ENCODE data around the gene B4GALT3.

Gene B4GALT3

GRCh38 chr1:161157867-161158266 lies 19.4 kb downstream of the B4GALT3 start:
- no peak for DNase-seq (ENCODE audit: low spot score)
- H3K9me3 Mint-ChIP-seq: no peaks in the 10 kb centered on the region
- H3K4me3 Mint-ChIP-seq: peak overlapping the region; percentile 25
- no peaks in the 10 kb centered on the region for H3K27me3 Mint-ChIP-seq (ENCODE audit: low read depth)
- peaks cover 42% of the 10 kb centered on the region for H3K36me3 Mint-ChIP-seq (ENCODE audit: low read depth)
- peaks cover 39% of the 10 kb centered on the region for H3K4me1 Mint-ChIP-seq (ENCODE audit: low read depth)
- peak overlapping the region; percentile 55 for H3K27ac Mint-ChIP-seq

GRCh38 chr1:161153682-161154337 lies 23.5 kb downstream of the B4GALT3 start, which contains the start of gene UFC1:
Gene UFC1 (plus strand): TSS chr1:161153978. CDS start chr1:161153998, 20 bp downstream.
- peaks cover 25% of the 10 kb centered on the region for H3K36me3 Mint-ChIP-seq (ENCODE audit: low read depth)
- no peaks in the 10 kb centered on the region for H3K27me3 Mint-ChIP-seq (ENCODE audit: low read depth)
- peak within 1 kb of the TSS; percentile 100 for H3K27ac Mint-ChIP-seq
- H3K4me3 Mint-ChIP-seq: peak within 1 kb of the TSS; percentile 98
- no peaks in the 10 kb centered on the region for H3K9me3 Mint-ChIP-seq
- peak; percentile 79 for DNase-seq (ENCODE audit: low spot score)
- peaks cover 21% of the 10 kb centered on the region for H3K4me1 Mint-ChIP-seq (ENCODE audit: low read depth)

GRCh38 chr1:161153176-161153575 lies 24.1 kb downstream of the B4GALT3 start:
- H3K27me3 Mint-ChIP-seq (ENCODE audit: low read depth): no peaks in the 10 kb centered on the region
- no peak for DNase-seq (ENCODE audit: low spot score)

GRCh38 chr1:161145832-161146231 lies 31.5 kb downstream of the B4GALT3 start:
- Mint-ChIP-seq H3K36me3 (ENCODE audit: low read depth) (no peaks in the 10 kb centered on the region), H3K9me3 (no peaks in the 10 kb centered on the region), H3K4me3 (no peak overlapping the region), H3K4me1 (ENCODE audit: low read depth) (no peaks in the 10 kb centered on the region), H3K27ac (no peak overlapping the region), H3K27me3 (ENCODE audit: low read depth) (no peaks in the 10 kb centered on the region)
- no peak for DNase-seq (ENCODE audit: low spot score)

More at GRCh38 chr1:161153176-161153575, 24.1 kb downstream of the B4GALT3 start:
- Mint-ChIP-seq H3K27ac (peak overlapping the region; percentile 100), H3K36me3 (ENCODE audit: low read depth) (peaks cover 20% of the 10 kb centered on the region), H3K9me3 (no peaks in the 10 kb centered on the region), H3K4me3 (peak overlapping the region; percentile 98), H3K4me1 (ENCODE audit: low read depth) (peaks cover 16% of the 10 kb centered on the region)

GRCh38 chr1:161140755-161141400 lies 36.4 kb downstream of the B4GALT3 start:
- Mint-ChIP-seq H3K27ac (no peak overlapping the region), H3K4me3 (no peak overlapping the region), H3K4me1 (ENCODE audit: low read depth) (no peaks in the 10 kb centered on the region), H3K27me3 (ENCODE audit: low read depth) (no peaks in the 10 kb centered on the region), H3K36me3 (ENCODE audit: low read depth) (no peaks in the 10 kb centered on the region), H3K9me3 (no peaks in the 10 kb centered on the region)
- DNase-seq (ENCODE audit: low spot score): no peak

GRCh38 chr1:161139766-161140165 lies 37.5 kb downstream of the B4GALT3 start:
- Mint-ChIP-seq H3K27me3 (ENCODE audit: low read depth) (no peaks in the 10 kb centered on the region), H3K4me3 (no peak overlapping the region), H3K27ac (no peak overlapping the region), H3K4me1 (ENCODE audit: low read depth) (peaks cover 2% of the 10 kb centered on the region), H3K36me3 (ENCODE audit: low read depth) (no peaks in the 10 kb centered on the region), H3K9me3 (no peaks in the 10 kb centered on the region)
- DNase-seq (ENCODE audit: low spot score): no peak

GRCh38 chr1:161138431-161138830 lies 38.9 kb downstream of the B4GALT3 start:
- Mint-ChIP-seq H3K4me3 (no peak overlapping the region), H3K36me3 (ENCODE audit: low read depth) (no peaks in the 10 kb centered on the region), H3K27ac (no peak overlapping the region)

GRCh38 chr1:161137881-161138280 lies 39.4 kb downstream of the B4GALT3 start:
- no peaks in the 10 kb centered on the region for H3K9me3 Mint-ChIP-seq
- H3K27ac Mint-ChIP-seq: no peak overlapping the region
- H3K4me1 Mint-ChIP-seq (ENCODE audit: low read depth): peaks cover 2% of the 10 kb centered on the region
- H3K27me3 Mint-ChIP-seq (ENCODE audit: low read depth): no peaks in the 10 kb centered on the region
- DNase-seq (ENCODE audit: low spot score): no peak
- H3K4me3 Mint-ChIP-seq: no peak overlapping the region
- H3K36me3 Mint-ChIP-seq (ENCODE audit: low read depth): no peaks in the 10 kb centered on the region

More at GRCh38 chr1:161138431-161138830, 38.9 kb downstream of the B4GALT3 start:
- H3K9me3 Mint-ChIP-seq: no peaks in the 10 kb centered on the region
- no peaks in the 10 kb centered on the region for H3K27me3 Mint-ChIP-seq (ENCODE audit: low read depth)
- DNase-seq (ENCODE audit: low spot score): no peak
- peaks cover 2% of the 10 kb centered on the region for H3K4me1 Mint-ChIP-seq (ENCODE audit: low read depth)

GRCh38 chr1:161133220-161133740 lies 44.0 kb downstream of the B4GALT3 start:
- peaks cover 14% of the 10 kb centered on the region for H3K36me3 Mint-ChIP-seq (ENCODE audit: low read depth)
- H3K27ac Mint-ChIP-seq: no peak overlapping the region
- H3K4me1 Mint-ChIP-seq (ENCODE audit: low read depth): peaks cover 30% of the 10 kb centered on the region
- no peaks in the 10 kb centered on the region for H3K9me3 Mint-ChIP-seq
- DNase-seq (ENCODE audit: low spot score): no peak
- H3K27me3 Mint-ChIP-seq (ENCODE audit: low read depth): no peaks in the 10 kb centered on the region
- no peak overlapping the region for H3K4me3 Mint-ChIP-seq

GRCh38 chr1:161132410-161133219 lies 44.7 kb downstream of the B4GALT3 start, which contains the start of gene DEDD:
Gene DEDD (minus strand): TSS chr1:161132667. CDS start chr1:161124462, 8,205 bp downstream.
- peaks cover 36% of the 10 kb centered on the region for H3K4me1 Mint-ChIP-seq (ENCODE audit: low read depth)
- H3K9me3 Mint-ChIP-seq: no peaks in the 10 kb centered on the region
- no peak within 1 kb of the TSS for H3K27ac Mint-ChIP-seq
- H3K4me3 Mint-ChIP-seq: no peak within 1 kb of the TSS
- H3K27me3 Mint-ChIP-seq (ENCODE audit: low read depth): no peaks in the 10 kb centered on the region
- peaks cover 20% of the 10 kb centered on the region for H3K36me3 Mint-ChIP-seq (ENCODE audit: low read depth)
- DNase-seq (ENCODE audit: low spot score): peak; percentile 94

- Mint-ChIP-seq H3K4me3 (no peak overlapping the region), H3K27me3 (ENCODE audit: low read depth) (no peaks in the 10 kb centered on the region), H3K9me3 (no peaks in the 10 kb centered on the region), H3K36me3 (ENCODE audit: low read depth) (peaks cover 25% of the 10 kb centered on the region), H3K4me1 (ENCODE audit: low read depth) (peaks cover 39% of the 10 kb centered on the region), H3K27ac (no peak overlapping the region)
- no peak for DNase-seq (ENCODE audit: low spot score)
These were observed 45.5 kb downstream of the B4GALT3 start for GRCh38 chr1:161131523-161132409.

- no peak for DNase-seq (ENCODE audit: low spot score)
- Mint-ChIP-seq H3K27ac (no peak overlapping the region), H3K36me3 (ENCODE audit: low read depth) (peaks cover 34% of the 10 kb centered on the region), H3K4me3 (no peak overlapping the region), H3K4me1 (ENCODE audit: low read depth) (peaks cover 45% of the 10 kb centered on the region), H3K9me3 (no peaks in the 10 kb centered on the region), H3K27me3 (ENCODE audit: low read depth) (no peaks in the 10 kb centered on the region)
These were observed 47.0 kb downstream of the B4GALT3 start for GRCh38 chr1:161130266-161130665.
